OCI-LY1 (cell line): ENCODE data around the gene CBFA2T3.

Experiments
- H2AFZ ChIP-seq: fragments of 200-600 bp; sonication (generic), shearing (Covaris generic); 2 replicates; pipeline ENCODE4 v1.6.0; 2014; ENCODE audit warnings: antibody characterized with exemption, mild to moderate bottlenecking, low read length
- H3F3A ChIP-seq: fragments of 200-600 bp; sonication (generic), shearing (Covaris generic); 2 replicates; pipeline ENCODE4 v1.6.0; 2014; ENCODE audit warnings: mild to moderate bottlenecking, antibody characterized with exemption, low read length, moderate library complexity; ENCODE audit not compliant: insufficient read depth
- H3K27ac ChIP-seq: fragments of 200-600 bp; sonication (generic); 2 replicates; pipeline ENCODE4 v1.5.1; 2014; ENCODE audit warnings: low read length, mixed run types, mild to moderate bottlenecking, low read depth; ENCODE audit not compliant: poor library complexity, severe bottlenecking
- H3K27me3 ChIP-seq: fragments of 200-600 bp; sonication (generic); 2 replicates; pipeline ENCODE4 v1.6.0; 2014; ENCODE audit warnings: antibody characterized with exemption, mild to moderate bottlenecking, low read length, moderate library complexity; ENCODE audit not compliant: insufficient read depth
- H3K36me3 ChIP-seq: fragments of 200-600 bp; sonication (generic); 2 replicates; pipeline ENCODE4 v1.6.1; 2014; ENCODE audit warnings: mild to moderate bottlenecking, antibody characterized with exemption, low read length, moderate library complexity, mixed read lengths; ENCODE audit not compliant: insufficient read depth
- H3K4me1 ChIP-seq: fragments of 200-600 bp; sonication (generic); 2 replicates; pipeline ENCODE4 v1.5.1; 2014; ENCODE audit warnings: mild to moderate bottlenecking, low read length, moderate library complexity; ENCODE audit not compliant: insufficient read depth, severe bottlenecking
- H3K4me2 ChIP-seq: fragments of 200-600 bp; sonication (generic), shearing (Covaris generic); 2 replicates; pipeline ENCODE4 v1.6.1; 2014; ENCODE audit warnings: low read length
- H3K4me3 ChIP-seq: fragments of 200-600 bp; sonication (generic); 2 replicates; pipeline ENCODE4 v1.5.1; 2014; ENCODE audit warnings: low read length, low read depth, mild to moderate bottlenecking, mixed read lengths; ENCODE audit not compliant: poor library complexity, severe bottlenecking
- H3K79me2 ChIP-seq: fragments of 200-600 bp; shearing (Covaris generic); 2 replicates; pipeline ENCODE4 v1.6.1; 2016; ENCODE audit warnings: mixed run types, low read length, mixed read lengths; ENCODE audit not compliant: insufficient read depth
- H3K9ac ChIP-seq: fragments of 200-600 bp; sonication (generic), shearing (Covaris generic); 2 replicates; pipeline ENCODE4 v1.6.1; 2014; ENCODE audit warnings: mild to moderate bottlenecking, low read length, mixed read lengths
- H3K9me2 ChIP-seq: fragments of 200-600 bp; sonication (generic), shearing (Covaris generic); 2 replicates; pipeline ENCODE4 v1.6.1; 2014; ENCODE audit warnings: low read depth, mild to moderate bottlenecking, low read length, mixed read lengths
- H3K9me3 ChIP-seq: fragments of 200-600 bp; shearing (Covaris generic); 2 replicates; pipeline ENCODE4 v1.6.1; 2014; ENCODE audit warnings: low read length, mixed read lengths
- H4K20me1 ChIP-seq: fragments of 200-600 bp; sonication (generic), shearing (Covaris generic); 2 replicates; pipeline ENCODE4 v1.6.0; 2016; ENCODE audit warnings: mild to moderate bottlenecking, low read length; ENCODE audit not compliant: insufficient read depth
- CTCF ChIP-seq: fragments of 200-600 bp; sonication (generic), shearing (Covaris generic); IDR thresholded peaks from 2 replicates; pipeline ENCODE4 v1.5.1; 2017; ENCODE audit warnings: mild to moderate bottlenecking, antibody characterized with exemption, low read length, moderate library complexity, mixed read lengths
- EZH2 ChIP-seq: fragments of 200-600 bp; sonication (generic), shearing (Covaris generic); IDR thresholded peaks from 2 replicates; pipeline ENCODE4 v1.8.0; 2017; ENCODE audit warnings: borderline replicate concordance, mixed run types, mild to moderate bottlenecking, antibody characterized with exemption, low read length, moderate library complexity, mixed read lengths

CBFA2T3 gene

DNA sequence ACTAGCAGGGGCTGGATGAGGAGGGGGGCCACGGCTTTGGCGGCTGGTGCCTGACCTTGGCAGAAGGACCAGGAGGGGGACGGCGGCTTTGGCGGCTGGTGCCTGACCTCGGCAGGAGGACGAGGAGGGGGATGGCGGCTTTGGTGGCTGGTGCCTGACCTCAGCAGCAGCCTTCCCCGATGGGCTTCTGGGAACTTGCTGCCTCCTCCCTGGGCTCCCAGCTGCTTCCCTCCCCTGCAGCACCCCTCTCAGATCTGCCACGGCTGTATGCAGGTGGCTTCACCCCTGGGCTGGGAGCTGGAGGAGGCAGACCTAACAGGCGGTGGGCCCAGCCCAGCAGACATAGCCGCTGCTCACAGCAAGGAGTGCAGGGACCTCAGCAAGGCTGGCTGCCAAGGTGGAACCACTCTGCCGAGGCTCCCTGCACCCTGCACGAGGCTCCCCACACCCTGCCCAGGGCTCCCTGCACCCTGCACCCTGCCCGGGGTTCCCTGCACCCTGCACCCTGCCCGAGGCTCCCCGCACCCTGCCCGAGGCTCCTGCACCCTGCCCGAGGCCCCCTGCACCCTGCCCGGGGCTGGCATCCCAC, 38.4 kb upstream of the CBFA2T3 start:
- Histone ChIP-seq H2AFZ (no peak overlapping the region), H3K9me3 (no peaks in the 10 kb centered on the region)

DNA sequence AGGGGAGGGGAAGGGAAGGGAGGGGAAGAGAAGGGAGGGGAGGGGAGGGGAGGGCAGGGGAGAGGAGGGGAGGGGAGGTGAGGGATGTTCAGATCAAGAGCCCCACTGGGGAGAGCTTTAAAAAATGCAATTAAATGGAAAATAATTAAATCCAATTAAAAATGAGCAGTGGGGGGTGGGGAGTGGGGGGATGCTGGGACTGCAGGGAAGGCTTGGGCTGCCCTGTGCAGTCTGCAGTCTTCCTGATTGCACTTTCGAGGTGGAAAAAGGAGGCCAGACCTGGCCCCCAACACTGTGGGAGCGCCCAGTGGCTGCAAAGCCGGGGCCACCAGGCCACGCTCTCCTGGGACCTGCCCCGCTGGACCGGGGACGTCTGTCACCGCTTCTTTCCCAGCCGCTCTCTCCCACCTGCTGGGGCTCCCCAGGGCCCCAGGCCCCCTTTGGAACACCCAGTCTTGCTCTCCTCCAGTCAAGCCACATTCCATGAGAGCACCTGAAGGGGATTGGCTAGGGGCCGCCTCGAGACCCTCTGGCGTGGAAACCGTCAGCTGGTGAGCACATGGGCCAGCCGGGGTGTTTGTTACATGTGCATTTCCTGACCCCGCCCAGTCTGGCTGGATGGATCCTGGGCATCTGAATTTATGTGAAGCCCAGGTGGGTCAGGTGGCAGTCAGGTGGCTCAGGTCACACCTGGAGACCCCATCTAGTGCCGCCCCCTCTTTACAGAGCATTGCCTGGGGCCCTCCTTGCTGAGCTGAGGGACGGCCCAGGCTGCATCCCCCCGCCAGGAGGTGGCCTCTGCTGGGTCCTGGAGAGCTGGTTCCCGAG, 37.6 kb upstream of the CBFA2T3 start:
- H3K4me2 ChIP-seq, result no peak overlapping the region
- TF ChIP-seq CTCF, result no peak
- TF ChIP-seq EZH2, result no peak
- H3F3A ChIP-seq, result no peaks in the 10 kb centered on the region
- H3K4me1 ChIP-seq, result no peaks in the 10 kb centered on the region
- no peaks in the 10 kb centered on the region for H3K36me3 ChIP-seq
- no peak overlapping the region for H3K9ac ChIP-seq
- no peaks in the 10 kb centered on the region; the same call in 1 of the 2 replicates for H3K27me3 ChIP-seq
- no peaks in the 10 kb centered on the region for H3K9me3 ChIP-seq
- H3K79me2 ChIP-seq, result no peaks in the 10 kb centered on the region
- H3K9me2 ChIP-seq, result no peaks in the 10 kb centered on the region
- no peak overlapping the region for H3K27ac ChIP-seq
- no peak overlapping the region for H2AFZ ChIP-seq
- H4K20me1 ChIP-seq, result no peaks in the 10 kb centered on the region
- H3K4me3 ChIP-seq, result no peak overlapping the region

More for the DNA sequence above, 38.4 kb upstream of the CBFA2T3 start:
- Histone ChIP-seq H3K36me3 (no peaks in the 10 kb centered on the region), H3F3A (no peaks in the 10 kb centered on the region), H3K9me2 (no peaks in the 10 kb centered on the region), H3K4me2 (no peak overlapping the region), H3K9ac (no peak overlapping the region), H3K4me1 (no peaks in the 10 kb centered on the region), H3K79me2 (no peaks in the 10 kb centered on the region), H4K20me1 (no peaks in the 10 kb centered on the region), H3K27ac (no peak overlapping the region), H3K4me3 (no peak overlapping the region), H3K27me3 (no peaks in the 10 kb centered on the region; the same call in 1 of the 2 replicates)
- TF ChIP-seq EZH2 (no peak), CTCF (no peak)

DNA sequence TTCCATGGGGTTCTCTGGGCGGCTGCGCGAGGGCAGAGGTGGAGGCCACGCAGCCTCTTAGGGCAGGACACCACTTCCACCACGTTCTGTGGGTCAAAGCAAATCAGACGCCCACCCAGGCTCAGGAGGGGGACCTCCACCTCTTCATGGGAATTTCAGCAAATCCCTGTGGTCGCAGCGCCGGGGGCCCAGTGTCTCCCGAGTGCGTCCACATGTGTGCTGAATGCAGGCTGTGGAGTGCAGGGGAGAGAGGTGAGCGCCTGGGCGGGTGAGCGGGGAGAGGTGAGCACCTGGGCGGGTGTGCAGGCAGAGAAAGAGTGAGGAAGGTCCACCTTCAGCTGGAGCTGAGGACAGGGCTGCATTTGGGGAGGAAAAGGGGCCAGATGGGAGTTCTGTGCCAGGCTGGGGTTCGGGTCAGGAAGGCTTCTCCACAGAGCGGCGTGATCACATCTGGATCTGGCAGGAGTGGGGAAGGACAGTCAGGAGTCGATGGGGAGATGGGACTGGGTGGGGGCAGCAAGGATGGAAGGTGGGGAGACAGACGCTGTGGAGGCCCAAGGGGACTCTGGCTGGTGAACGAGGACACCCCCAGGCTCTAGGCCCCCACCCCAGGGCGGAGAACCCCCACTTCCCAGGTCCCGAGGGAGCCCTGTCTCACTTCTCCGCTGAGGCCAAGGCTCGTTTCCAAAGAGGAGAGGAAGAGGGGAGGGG, 36.8 kb upstream of the CBFA2T3 start:
- no peaks in the 10 kb centered on the region for H3K4me1 ChIP-seq
- H4K20me1 ChIP-seq, result no peaks in the 10 kb centered on the region
- H3K9me2 ChIP-seq, result no peaks in the 10 kb centered on the region

More for the DNA sequence above, 36.8 kb upstream of the CBFA2T3 start:
- H2AFZ ChIP-seq, result no peak overlapping the region
- no peak overlapping the region for H3K4me2 ChIP-seq
- H3K79me2 ChIP-seq, result no peaks in the 10 kb centered on the region
- no peaks in the 10 kb centered on the region for H3F3A ChIP-seq
- no peak for TF ChIP-seq EZH2
- TF ChIP-seq CTCF, result no peak
- H3K36me3 ChIP-seq, result no peaks in the 10 kb centered on the region
- no peak overlapping the region for H3K27ac ChIP-seq
- H3K9me3 ChIP-seq, result no peaks in the 10 kb centered on the region
- no peak overlapping the region for H3K4me3 ChIP-seq
- no peaks in the 10 kb centered on the region; the same call in 1 of the 2 replicates for H3K27me3 ChIP-seq
- no peak overlapping the region for H3K9ac ChIP-seq
